ENCODE results near the gene PHACTR3.

DNA sequence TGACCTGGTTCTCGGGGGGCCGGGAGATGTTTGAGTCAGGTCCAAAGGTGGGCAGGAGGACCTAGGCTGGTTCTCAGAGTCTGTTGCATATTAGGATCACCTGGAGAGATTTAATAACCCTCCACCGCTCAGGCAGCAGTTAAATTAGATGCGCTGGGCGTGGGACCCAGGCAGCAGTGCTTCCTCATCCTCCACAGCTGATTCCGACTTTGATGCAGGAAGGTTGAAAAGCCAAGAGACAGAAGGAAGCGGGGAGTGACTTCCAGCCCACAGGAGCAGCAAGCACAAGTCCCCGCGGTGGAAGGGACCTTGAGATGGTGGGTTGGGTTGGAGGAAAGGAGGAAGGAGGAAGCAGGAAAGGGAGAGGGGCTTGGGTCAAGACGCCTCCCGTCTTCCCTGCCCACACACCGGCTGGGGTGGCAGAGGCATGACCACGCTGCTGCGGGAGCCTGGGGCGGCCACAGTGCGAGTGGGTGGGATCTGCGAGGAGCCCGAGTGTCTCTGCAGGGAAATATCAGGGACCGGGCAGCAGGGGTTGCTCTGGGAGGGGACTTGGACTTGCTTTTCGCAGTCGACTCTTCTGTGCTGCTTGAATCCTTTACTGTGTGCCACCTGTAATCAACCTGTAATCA, 146.0 kb downstream of the PHACTR3 start:
- TF ChIP-seq, protein P1, sequence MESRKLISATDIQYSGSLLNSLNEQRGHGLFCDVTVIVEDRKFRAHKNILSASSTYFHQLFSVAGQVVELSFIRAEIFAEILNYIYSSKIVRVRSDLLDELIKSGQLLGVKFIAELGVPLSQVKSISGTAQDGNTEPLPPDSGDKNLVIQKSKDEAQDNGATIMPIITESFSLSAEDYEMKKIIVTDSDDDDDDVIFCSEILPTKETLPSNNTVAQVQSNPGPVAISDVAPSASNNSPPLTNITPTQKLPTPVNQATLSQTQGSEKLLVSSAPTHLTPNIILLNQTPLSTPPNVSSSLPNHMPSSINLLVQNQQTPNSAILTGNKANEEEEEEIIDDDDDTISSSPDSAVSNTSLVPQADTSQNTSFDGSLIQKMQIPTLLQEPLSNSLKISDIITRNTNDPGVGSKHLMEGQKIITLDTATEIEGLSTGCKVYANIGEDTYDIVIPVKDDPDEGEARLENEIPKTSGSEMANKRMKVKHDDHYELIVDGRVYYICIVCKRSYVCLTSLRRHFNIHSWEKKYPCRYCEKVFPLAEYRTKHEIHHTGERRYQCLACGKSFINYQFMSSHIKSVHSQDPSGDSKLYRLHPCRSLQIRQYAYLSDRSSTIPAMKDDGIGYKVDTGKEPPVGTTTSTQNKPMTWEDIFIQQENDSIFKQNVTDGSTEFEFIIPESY (IDR thresholded peaks at IDR 0.05; ENCODE audit: extremely low read depth, insufficient replicate concordance, low read length) = no peak
- TF ChIP-seq EGR1 (IDR thresholded peaks at IDR 0.05; ENCODE audit: low read depth) = no peak
- TF ChIP-seq, protein P2, sequence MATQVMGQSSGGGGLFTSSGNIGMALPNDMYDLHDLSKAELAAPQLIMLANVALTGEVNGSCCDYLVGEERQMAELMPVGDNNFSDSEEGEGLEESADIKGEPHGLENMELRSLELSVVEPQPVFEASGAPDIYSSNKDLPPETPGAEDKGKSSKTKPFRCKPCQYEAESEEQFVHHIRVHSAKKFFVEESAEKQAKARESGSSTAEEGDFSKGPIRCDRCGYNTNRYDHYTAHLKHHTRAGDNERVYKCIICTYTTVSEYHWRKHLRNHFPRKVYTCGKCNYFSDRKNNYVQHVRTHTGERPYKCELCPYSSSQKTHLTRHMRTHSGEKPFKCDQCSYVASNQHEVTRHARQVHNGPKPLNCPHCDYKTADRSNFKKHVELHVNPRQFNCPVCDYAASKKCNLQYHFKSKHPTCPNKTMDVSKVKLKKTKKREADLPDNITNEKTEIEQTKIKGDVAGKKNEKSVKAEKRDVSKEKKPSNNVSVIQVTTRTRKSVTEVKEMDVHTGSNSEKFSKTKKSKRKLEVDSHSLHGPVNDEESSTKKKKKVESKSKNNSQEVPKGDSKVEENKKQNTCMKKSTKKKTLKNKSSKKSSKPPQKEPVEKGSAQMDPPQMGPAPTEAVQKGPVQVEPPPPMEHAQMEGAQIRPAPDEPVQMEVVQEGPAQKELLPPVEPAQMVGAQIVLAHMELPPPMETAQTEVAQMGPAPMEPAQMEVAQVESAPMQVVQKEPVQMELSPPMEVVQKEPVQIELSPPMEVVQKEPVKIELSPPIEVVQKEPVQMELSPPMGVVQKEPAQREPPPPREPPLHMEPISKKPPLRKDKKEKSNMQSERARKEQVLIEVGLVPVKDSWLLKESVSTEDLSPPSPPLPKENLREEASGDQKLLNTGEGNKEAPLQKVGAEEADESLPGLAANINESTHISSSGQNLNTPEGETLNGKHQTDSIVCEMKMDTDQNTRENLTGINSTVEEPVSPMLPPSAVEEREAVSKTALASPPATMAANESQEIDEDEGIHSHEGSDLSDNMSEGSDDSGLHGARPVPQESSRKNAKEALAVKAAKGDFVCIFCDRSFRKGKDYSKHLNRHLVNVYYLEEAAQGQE (IDR thresholded peaks at IDR 0.05; ENCODE audit: low read depth) = no peak
- TF ChIP-seq EZH2phosphoT487 (IDR thresholded peaks at IDR 0.05; ENCODE audit: borderline replicate concordance) = no peak
- TF ChIP-seq CBX3 (IDR thresholded peaks at IDR 0.05; ENCODE audit: low read depth) = no peak
- TF ChIP-seq, protein P3, sequence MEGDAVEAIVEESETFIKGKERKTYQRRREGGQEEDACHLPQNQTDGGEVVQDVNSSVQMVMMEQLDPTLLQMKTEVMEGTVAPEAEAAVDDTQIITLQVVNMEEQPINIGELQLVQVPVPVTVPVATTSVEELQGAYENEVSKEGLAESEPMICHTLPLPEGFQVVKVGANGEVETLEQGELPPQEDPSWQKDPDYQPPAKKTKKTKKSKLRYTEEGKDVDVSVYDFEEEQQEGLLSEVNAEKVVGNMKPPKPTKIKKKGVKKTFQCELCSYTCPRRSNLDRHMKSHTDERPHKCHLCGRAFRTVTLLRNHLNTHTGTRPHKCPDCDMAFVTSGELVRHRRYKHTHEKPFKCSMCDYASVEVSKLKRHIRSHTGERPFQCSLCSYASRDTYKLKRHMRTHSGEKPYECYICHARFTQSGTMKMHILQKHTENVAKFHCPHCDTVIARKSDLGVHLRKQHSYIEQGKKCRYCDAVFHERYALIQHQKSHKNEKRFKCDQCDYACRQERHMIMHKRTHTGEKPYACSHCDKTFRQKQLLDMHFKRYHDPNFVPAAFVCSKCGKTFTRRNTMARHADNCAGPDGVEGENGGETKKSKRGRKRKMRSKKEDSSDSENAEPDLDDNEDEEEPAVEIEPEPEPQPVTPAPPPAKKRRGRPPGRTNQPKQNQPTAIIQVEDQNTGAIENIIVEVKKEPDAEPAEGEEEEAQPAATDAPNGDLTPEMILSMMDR (IDR thresholded peaks at IDR 0.05 in 2 of 3, conservative IDR thresholded peaks at IDR 0.05 in 1 of 3; ENCODE audit: borderline replicate concordance in 1 of 3, insufficient read depth in 1 of 3, low read depth in 2 of 3, low read length in 2 of 3) = no peak
- no peak for TF ChIP-seq RAD21 (IDR thresholded peaks at IDR 0.05; ENCODE audit: low read depth)
- no peak for TF ChIP-seq JUND (IDR thresholded peaks at IDR 0.05)
- no peak for TF ChIP-seq ELF1 (IDR thresholded peaks at IDR 0.05; ENCODE audit: borderline replicate concordance, low read depth)
- no peak for TF ChIP-seq SIN3A (IDR thresholded peaks at IDR 0.05; ENCODE audit: low read depth)
- TF ChIP-seq, protein P4, sequence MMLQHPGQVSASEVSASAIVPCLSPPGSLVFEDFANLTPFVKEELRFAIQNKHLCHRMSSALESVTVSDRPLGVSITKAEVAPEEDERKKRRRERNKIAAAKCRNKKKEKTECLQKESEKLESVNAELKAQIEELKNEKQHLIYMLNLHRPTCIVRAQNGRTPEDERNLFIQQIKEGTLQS (IDR thresholded peaks at IDR 0.05) = no peak
- TF ChIP-seq ZNF274 (IDR thresholded peaks at IDR 0.05; ENCODE audit: low read depth, low read length) = no peak

All from HCT116 (cell line).